ENCODE measurements around the gene DNAJB13. TPM values are rescaled to one million over a fixed set of nuclear protein-coding genes. Genes with fewer than 3 reads are reported as not detected.
A peak's percentile ranks its signal among the peaks of the same experiment; 100 is the strongest.
"Not testable (repeated sequence)": the region's sequence is repeated elsewhere in the genome, so short reads cannot be mapped to it uniquely, and the experiment has no call there.

DNAJB13 gene
- polyA plus RNA-seq, 10 donors = 0.15 to 0.95 (median 0.29) TPM; not detected in 1

DNA sequence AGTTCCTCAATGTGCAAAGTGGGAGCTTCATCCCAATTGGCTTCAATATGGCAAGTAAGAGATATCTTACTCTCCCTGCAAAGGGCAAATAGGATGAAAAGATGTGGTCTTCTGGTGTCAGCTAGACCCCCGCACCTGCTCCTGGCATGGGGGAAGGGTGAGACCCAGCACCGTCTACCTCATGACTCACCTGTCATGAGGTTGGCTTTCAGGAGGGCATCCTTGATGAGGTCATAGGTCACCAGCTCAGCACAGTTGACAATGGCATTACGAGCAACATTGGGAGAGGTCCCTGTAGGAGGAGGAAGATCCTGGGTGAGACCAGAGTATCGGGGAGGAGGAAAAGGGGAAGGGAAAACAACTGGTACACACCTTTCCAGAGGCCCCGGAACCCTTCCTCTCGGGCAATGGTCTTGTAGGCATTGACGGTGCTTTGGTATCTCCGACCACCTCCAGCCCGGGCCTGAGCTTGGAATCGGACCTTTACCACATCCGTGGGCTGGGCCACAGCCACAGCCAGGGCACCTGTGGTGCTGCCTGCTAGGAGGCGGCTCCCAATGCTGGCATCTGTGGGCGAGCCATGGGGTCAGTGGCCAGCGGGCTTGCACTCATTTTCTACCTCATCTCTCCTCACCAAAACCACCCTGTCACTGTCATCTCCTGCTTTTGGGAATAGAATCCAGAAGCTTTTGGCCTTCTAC lies 25.8 kb downstream of the DNAJB13 start:
- no peak for DNase-seq

DNA sequence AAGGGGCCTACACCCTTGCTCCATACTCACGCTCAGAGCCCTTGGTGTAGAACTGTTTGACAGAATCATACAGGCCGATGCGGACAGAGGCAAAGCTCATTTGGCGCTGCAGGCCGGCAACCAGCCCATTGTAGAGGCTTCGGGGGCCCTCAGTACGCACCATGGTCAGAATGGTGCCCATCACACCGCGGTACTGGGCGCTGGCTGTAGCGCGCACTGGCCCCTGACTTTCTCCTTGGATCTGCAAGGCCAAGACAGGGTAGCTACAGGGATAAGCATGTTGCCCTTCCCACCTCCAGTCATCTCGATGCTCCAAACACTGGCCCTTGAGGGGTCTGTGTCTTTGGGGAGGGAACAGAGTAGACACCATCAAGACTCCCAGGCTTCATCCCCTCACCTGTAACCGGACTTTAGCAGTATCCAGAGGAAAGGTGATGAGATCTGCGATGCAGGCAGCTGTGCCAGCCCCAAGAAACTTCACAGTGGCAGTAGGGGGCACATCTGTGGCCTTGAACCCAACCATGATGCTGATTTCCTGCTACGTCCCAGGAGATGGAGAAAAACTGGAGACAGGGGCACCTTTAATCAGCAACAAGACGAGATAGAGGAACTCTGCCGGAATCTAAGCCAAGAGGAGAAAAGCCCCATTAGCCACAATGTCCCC lies 27.2 kb downstream of the DNAJB13 start:
- DNase-seq = no peak

DNA sequence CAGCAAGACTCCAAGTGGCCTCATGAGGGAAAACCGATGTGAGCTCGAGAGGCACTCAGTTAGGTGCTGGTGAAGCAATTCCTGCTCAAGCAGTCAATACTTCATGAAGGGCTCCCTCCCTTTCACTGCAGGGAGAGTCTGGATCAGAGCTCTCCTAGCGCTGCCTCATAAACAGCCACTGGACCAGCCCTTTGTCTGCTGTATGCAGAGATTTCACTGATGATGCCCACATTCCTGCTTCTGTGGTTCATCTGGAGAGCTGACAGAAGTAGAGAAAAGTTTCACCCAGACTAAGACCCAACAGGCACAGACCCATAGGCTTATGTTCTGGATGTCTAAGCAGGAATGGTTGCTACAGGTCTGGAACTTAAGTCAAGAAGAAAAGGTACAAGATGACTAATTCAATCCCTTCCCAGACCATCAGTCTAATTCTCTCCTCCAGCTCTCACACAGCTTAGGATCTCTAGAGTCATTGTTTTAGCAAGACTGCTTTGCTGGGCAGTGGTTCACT lies 27.8 kb downstream of the DNAJB13 start:
- no peak for DNase-seq

DNA sequence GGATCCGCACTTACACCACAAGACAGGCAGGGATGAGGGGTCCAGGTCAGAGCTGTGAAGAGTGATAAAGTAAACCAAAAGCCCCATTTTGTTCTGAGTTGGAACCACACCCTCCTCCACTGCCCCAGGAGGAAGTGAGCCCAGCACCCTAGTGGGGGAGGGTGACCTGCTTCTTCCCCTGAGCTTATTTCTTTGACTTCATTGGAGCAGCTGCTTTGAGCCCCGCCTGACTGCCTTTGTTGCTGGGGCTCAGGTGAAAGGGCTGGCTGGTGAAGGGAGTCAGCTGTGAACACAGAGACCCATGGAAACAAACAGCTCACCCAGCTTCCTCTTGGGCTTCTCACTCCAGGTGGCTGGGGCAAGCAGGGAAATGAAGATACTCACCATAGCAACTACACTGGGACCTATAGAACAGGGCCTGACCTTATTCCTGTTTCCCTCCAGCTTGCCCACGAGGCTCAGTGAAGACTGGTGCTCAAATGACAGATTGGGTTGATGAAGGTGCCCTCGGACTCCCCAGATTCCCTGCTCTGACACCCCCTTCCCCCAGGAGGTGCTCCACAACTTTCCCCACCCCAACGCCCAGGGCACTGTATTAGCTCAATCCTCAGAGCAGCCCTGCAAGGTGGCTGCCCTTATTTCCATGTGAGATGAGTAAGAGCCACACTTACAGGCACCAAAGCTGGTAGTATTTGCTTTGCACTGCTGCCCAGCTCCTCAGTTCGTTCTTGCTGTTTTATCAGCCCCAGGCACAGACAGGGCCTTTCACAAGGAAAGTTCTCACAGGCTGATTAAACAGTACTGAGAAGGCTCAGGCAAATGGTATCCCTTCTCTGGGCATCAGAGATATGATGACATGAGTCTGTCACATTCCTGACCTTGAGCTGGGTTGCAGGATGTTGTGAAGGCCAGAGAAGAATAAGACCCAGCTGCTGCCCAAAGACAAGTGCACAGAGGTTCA lies 29.5 kb downstream of the DNAJB13 start:
- peak in 1 of 3 donors; percentile 45 for DNase-seq

DNA sequence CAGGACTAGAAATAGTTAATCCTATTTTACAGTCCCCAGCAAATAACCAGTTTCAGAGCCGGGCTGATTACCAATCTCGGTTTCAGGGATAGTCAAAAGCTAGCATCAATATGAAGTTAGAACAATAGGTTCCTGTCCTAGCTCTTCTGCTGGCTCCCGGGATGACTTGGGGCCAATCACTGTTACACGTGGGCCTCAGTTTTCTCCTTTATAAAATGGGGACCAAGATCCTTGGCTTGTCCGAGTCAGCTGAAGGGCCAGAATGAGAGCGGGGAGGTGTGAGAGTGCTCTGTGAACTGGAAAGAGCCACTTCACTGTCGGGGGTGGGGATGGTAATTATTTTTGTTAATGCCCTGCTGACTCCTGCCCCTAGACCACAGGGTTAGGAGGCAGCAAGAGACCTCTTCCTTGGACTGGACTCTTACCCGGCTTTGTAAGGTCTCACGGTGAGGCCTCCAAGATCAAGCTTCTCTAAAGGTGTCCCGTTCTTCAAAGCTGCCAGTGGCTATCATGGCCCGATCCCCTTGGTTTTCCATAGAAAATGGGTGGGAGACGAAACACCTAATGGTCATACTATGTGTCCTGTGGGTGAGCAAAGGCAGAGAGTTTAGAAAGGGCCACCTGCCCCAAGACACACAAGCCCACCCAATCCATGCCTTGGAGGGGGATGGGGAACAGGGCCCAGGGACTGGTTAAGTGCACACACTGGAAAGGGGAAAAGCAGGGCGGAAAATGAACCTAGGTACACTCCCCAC lies 30.4 kb downstream of the DNAJB13 start:
- no peak for DNase-seq

DNA sequence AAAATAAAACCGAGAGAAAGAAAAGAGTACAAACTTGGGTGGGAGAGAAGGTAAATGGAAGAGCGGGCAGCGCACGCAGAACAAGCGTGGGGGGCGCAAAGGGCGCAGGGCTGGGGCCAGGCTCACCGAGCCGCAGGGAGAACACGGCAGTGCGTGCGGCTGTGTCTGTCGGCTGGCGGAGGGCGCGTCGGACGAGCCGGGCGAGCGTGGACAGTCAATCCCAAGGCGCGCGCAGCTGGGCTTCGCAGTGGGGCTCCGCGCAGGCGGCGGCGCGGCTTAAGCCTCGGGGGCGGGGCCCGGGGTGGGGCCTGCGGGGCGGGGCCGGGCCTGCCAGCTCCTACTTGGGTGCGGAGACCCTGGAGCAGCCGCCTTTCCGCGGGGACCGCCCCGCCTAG lies 31.8 kb downstream of the DNAJB13 start, which contains the start of gene UCP2:
UCP2 (minus strand) TSS at position 249 of the 395 bp plus-strand sequence. CDS start 4,465 bp downstream, outside the sequence.
- peak in 2 of 3 donors; percentile 74 to 75 for DNase-seq

DNA sequence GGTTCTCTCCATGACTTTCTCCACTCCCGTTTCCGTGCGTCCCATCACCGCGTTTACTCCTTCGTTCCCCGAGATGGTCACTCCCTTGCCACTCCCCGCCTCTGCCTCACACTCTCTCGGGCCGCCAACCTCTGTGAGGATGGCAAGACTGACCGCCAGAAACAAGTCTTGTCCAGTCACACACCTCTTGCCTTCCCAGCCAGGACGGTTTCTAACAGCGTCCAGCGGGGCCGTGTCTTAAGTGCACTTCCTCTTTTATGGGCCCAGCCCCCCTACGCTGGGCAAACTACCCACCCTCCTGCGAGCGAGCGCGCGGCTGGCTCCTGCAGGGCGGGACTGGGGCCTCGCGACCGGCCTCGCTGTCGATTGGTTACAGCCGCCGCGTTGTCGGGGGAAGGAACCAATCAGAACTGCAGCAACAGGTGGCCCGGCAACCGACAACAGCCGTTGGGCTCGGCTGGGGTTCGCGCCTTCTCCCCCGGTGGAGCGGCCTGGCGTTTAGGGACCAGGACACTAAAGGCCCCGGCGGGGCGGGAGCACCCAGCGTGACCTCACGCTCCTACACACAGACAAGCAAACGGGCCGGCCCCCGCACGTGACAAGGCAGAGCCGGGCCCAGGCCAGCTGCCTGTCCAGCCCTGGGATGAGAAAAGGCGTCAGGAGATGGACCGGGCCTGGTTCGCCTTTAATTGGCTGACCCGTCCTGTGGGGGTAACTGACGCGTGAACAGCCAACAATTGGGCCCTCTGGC lies 32.3 kb downstream of the DNAJB13 start:
- DNase-seq = peak; percentile 86 to 95 (median 89)

DNA sequence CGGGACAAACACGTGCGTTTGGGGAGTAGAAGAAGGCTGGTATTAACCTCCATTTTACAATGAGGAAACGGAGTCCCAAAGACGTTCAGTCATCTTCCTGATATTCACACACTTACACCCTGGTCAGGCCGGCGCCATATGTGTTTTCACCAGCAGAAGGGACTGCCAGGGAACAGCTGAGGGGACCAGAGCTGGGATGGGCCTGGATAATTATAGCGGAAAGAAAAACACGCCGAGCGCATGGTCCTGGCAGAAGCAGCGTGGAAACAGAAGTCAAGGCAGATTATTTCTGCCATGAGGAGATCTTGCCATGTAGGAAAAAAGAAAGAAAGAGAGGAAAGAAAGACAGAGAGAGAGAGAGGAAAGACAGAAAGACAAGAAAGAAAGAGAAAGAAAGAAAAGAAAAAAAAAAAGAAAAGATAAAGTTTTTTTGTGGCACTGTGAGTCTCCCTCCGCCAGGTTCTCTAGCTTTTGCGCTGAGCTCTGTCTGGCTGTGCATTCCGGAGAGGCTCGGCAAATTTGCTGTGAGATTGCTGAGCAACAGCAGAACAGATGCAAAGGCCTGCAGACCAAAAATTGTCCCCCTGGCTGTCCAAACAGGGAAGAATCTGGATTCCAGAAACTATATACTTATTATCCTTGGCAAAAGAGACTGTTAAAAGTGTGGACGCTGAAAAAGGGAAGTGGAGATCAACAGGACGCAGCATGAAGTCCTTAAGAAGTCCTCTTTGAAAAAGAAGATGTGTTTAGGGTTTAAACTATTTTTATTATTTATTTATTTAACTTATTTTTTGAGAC lies 33.1 kb downstream of the DNAJB13 start:
- DNase-seq = peak; percentile 39 to 43 (median 42)

DNA sequence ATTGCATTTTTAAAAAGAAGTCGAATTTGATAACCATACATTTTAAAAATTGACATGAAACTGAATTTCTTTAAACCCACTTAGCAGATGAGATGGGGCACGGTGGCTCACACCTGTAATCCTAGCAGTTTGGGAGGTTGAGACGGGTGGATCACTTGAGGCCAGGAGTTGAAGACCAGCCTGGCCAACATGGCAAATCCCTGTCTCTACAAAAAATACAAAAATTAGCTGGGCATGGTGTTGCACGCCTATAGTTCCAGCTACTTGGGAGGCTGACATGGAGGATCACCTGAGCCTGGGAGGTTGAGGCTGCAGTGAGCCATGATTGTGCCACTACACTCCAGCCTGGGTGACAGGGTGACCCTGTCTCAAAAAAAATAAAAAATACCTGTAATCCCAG lies 34.8 kb downstream of the DNAJB13 start:
- not testable (repeated sequence) for DNase-seq

DNA sequence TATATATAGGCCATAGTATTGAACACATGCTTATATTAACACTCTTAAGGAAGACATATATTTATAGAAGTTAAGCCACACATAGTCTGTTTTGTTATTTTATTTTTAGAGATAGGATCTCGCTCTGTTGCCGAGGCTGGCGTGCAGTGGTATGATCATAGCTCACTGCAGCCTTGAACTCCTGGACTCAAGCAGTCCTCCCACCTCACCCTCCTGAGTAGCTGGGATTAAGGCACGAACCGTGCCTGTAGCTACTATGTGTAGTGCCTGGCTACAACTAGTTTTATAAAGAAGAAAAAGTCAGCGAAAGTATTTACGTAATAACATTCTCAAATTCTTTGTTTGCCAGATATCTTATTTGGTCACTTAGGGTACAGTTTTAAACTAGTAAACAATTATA lies 37.4 kb downstream of the DNAJB13 start:
- DNase-seq = no peak

DNA sequence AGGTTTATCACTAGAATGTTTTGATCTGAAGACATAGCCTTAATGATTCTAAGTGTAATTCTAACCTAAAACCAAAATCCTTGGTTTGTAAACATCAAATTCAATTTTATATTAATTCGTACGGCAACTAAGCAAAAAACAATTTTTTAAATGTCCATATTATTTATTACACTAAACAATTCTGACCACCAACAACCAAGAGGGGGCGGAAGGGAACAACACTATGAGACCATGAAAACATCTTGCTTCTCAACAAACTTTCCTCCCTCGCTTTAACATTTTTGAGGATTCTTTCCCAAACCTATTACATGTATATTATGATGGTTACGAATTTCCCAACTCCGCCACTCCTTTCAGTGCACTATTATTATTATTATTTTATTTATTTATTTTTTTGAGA lies 38.3 kb downstream of the DNAJB13 start:
- DNase-seq = no peak

DNA sequence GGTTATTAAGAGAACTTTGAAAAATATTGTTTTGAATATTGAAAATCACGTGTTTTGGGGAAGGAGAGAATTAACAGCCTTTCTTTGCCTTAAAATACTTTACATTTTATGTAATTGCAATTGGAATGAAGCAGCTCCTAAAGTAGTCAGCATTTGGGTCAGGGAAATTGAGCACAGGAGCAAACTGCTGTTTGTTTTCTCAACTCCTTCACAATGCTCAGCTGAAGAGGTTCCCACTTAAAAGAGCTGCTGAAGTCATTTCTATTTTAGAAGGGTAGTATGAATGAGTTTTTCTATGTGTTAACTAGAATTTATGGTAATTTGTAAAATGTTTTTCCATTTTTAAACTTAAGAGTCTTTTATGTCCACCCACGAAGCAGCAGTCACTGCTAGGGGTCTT lies 39.9 kb downstream of the DNAJB13 start:
- DNase-seq = no peak

DNA sequence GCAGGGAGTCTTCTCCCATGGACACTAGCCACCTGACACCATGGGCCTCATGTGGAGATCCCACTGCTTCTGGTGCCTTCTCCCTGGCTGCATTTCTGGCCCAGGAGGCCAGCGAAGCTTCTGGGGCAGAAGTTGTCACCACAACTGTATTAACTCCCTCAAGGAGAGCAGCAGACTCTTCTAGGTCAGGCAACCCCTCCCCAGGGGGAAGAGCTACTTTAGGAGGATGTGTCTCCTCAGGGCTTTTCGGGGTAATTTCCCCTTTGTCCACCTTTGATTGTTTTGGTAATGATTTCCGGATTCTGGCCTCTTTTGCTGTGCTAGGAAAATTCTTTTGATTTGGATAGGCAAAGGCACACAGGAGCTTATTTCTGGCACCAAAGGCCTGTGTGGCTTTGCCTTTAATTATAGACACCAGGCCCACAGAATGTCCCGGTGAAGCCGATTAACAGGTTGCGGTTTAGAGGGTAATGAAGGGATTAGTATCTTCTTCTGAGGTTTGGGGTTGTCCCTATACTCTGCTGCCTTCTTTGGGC lies 40.7 kb downstream of the DNAJB13 start:
- DNase-seq = no peak

DNA sequence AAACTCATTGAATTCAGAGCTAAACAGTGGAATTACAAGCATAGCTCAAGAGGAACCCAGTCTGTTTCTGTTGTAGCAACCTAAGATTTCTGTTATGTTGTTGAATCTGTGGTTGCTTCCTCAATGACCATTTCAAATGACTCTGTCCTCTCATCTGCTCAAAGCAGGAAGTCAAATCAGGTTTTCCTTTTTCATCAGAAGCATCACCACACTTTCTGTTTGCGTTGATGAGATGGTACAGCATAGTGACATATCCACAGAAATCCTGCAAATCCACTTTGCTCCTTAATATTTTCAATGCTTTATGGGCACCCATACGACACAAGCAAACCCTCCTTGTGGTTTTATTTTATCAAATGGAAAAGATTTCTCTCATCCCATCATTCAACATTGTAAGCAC lies 44.4 kb downstream of the DNAJB13 start:
- DNase-seq = no peak

DNA sequence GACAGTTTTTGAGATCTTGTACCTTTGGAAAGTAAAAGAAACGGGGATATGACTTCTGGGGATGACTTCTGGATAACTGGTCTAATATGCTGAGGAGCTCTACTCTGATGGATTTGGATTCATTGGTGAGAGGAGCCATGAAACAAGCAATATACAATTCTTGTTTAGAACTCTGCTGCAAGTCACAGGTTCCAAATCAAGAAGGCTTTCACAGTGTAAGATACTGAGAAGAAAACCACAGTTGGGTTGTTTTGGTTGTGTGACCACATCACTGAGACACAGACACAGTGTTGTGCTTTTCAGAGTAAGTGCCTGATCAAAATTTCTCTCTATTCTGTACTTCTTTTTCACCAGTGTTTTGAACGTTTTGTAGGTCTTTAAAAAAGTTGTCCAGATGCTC lies 44.9 kb downstream of the DNAJB13 start:
- DNase-seq = no peak

DNA sequence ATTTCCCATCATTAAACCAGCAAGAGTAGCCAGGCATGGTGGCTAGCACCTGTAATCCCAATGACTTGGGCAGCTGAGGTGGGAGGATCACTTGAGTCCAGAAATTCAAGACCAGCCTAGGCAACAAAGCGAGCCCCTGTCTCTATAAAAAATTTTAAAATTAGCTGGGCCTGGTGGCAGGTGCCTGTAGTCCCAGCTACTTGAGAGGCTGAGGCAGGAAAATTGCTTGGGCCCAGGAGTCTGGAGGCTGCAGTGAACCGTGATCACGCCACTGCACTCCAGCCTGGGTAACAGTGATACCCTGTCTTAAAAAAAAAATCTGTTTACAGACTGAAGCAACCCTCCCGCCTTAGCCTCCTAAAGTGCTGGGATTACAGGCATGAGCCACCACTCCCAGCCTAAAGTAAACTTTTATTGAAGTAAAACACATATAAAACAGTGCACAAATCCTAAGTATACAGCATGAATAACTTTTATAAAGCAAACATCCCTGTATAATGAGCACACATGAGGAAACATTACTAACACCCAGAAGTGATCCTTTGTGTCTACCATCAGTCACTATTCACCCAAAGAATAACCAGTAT lies 45.4 kb downstream of the DNAJB13 start:
- no peak for DNase-seq

DNA sequence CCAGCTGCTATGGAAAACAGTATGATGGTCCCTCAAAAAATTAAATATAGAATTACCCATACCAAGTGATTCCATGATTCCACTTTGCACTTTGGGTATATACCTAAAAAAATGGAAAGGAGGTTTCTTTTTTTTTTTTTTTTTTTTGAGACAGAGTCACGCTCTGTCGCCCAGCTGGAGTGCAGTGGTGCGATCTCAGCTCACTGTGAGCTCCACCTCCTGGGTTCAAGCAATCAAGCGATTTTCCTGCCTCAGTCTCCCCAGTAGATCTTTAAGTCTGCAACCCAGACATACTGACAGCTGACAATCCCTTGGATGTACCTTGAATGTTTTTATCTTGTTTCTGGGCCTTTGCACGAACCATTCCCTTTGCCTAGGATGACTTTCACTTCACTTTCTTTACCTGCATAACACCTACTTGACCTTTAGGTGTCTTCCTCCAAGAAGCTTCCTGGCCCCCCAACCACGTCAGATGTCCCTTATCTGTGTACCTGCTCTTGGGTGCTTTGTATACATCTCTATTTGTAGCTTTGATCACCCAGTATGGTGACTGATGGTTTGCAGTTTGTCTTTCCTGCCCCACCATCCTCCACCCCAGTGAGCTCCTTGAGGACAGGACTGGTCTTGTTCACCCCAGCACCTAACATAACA lies 46.4 kb downstream of the DNAJB13 start:
- no peak for DNase-seq

DNA sequence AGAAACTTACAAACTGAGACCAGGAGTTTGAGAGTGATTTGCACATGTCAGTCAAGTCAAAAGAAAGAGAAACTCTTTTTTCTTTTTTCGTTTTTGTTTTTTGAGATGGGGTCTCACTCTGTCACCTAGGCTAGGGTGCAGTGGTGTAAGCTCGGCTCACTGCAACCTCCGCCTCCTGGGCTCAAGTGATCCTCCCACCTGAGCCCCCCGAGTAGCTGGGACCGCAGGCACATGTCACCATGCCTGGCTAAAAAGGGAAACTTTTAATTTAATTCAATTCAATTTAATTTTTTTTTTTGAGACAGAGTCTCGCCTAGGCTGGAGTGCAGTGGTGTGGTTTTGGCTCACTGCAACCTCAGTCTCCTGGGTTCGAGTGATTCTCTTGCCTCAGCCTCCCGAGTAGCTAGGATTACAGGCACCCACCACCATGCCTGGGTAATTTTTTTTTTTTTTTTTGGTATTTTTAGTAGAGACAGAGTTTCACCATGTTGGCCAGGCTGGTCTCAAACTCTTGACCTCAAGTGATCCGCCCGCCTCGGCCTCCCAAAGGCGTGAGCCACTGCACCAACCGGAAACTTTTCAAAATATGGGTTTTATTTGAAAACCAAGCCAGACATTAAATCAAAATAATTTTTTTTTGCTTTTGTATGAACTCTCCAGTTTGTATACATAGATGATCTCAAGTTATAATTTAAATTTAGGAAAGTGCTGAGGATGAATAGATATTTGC lies 48.2 kb downstream of the DNAJB13 start:
- no peak for DNase-seq
